NOMO-1 treated with DMSO at 0.1 percent for 48 hours (cell line): Measurements from ENCODE around the gene SHLD1.

ENCODE experiments used
- DNase-seq: peaks from one replicate; lab custom pipeline; 2025; ENCODE audit not compliant: unreplicated experiment; lab: John Stamatoyannopoulos, UW

SHLD1 gene

GRCh38 chr20:5844063-5844681 lies 94.0 kb downstream of the SHLD1 start:
- no peak for DNase-seq

- DNase-seq = no peak
These were observed 95.7 kb downstream of the SHLD1 start for GRCh38 chr20:5845681-5846615.

- no peak for DNase-seq
These were observed 98.7 kb downstream of the SHLD1 start for GRCh38 chr20:5848711-5849505.

GRCh38 chr20:5855939-5856338 lies 105.7 kb downstream of the SHLD1 start:
- DNase-seq = no peak

- DNase-seq = no peak
These were observed 109.4 kb downstream of the SHLD1 start for GRCh38 chr20:5859608-5860007.

GRCh38 chr20:5862703-5863039 lies 112.5 kb downstream of the SHLD1 start:
- no peak for DNase-seq

- DNase-seq = peak; percentile 66
These were observed 113.0 kb downstream of the SHLD1 start for GRCh38 chr20:5863040-5863833.

GRCh38 chr20:5864428-5864827 lies 114.2 kb downstream of the SHLD1 start:
- no peak for DNase-seq

- peak; percentile 62 for DNase-seq
These were observed 114.8 kb downstream of the SHLD1 start for GRCh38 chr20:5864873-5865587.

- DNase-seq = no peak
These were observed 115.4 kb downstream of the SHLD1 start for GRCh38 chr20:5865604-5866003.

- no peak for DNase-seq
These were observed 120.4 kb downstream of the SHLD1 start for GRCh38 chr20:5870568-5870981.

GRCh38 chr20:5871459-5872410 lies 121.5 kb downstream of the SHLD1 start:
- DNase-seq = no peak

GRCh38 chr20:5877128-5877527 lies 126.9 kb downstream of the SHLD1 start:
- DNase-seq = no peak

- no peak for DNase-seq
These were observed 130.1 kb downstream of the SHLD1 start for GRCh38 chr20:5880326-5880725.

GRCh38 chr20:5881703-5882102 lies 131.5 kb downstream of the SHLD1 start:
- DNase-seq = peak; percentile 44

GRCh38 chr20:5882166-5882565 lies 132.0 kb downstream of the SHLD1 start:
- no peak for DNase-seq

- no peak for DNase-seq
These were observed 134.5 kb downstream of the SHLD1 start for GRCh38 chr20:5884465-5885335.

- DNase-seq = no peak
These were observed 135.7 kb downstream of the SHLD1 start for GRCh38 chr20:5885866-5886265.
